ENCODE measurements around the gene GRM8.

- TF ChIP-seq, protein P1, sequence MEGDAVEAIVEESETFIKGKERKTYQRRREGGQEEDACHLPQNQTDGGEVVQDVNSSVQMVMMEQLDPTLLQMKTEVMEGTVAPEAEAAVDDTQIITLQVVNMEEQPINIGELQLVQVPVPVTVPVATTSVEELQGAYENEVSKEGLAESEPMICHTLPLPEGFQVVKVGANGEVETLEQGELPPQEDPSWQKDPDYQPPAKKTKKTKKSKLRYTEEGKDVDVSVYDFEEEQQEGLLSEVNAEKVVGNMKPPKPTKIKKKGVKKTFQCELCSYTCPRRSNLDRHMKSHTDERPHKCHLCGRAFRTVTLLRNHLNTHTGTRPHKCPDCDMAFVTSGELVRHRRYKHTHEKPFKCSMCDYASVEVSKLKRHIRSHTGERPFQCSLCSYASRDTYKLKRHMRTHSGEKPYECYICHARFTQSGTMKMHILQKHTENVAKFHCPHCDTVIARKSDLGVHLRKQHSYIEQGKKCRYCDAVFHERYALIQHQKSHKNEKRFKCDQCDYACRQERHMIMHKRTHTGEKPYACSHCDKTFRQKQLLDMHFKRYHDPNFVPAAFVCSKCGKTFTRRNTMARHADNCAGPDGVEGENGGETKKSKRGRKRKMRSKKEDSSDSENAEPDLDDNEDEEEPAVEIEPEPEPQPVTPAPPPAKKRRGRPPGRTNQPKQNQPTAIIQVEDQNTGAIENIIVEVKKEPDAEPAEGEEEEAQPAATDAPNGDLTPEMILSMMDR (IDR thresholded peaks at IDR 0.05; ENCODE audit: low read length): no peak
- TF ChIP-seq EZH2 (IDR thresholded peaks at IDR 0.05; ENCODE audit: borderline replicate concordance, low read length): no peak
Measured at GRCh38 chr7:126806614-126807013, 446.1 kb downstream of the GRM8 start.
